ENCODE data around the gene HOXB6.

- TF ChIP-seq CTCF (conservative IDR thresholded peaks at IDR 0.05) (no peak), ZFX (IDR thresholded peaks at IDR 0.05) (no peak)
Measured at GRCh38 chr17:48621410-48622392, 16.9 kb upstream of the HOXB6 start.

All from C4-2B (cell line).